HepG2 (cell line): ENCODE data around the gene ETFA. TPM values are rescaled to one million over a fixed set of nuclear protein-coding genes. Genes with fewer than 3 reads are reported as not detected.

Experiments used
- MTF2 ChIP-seq: sonication (generic); formaldehyde crosslinking; IDR thresholded peaks from 2 replicates; pipeline ENCODE4 v1.5.0; 2020; ENCODE audit warnings: missing genetic modification reagents, borderline replicate concordance
- MYNN ChIP-seq: sonication (generic); formaldehyde crosslinking; IDR thresholded peaks from 2 replicates; pipeline ENCODE4 v1.4.0; 2020; ENCODE audit warnings: mild to moderate bottlenecking, low read depth, missing genetic modification reagents
- NFKB2 ChIP-seq: sonication (generic); formaldehyde crosslinking; IDR thresholded peaks from 2 replicates; pipeline ENCODE4 v1.4.0; 2020; ENCODE audit warnings: missing genetic modification reagents, borderline replicate concordance
- NFRKB ChIP-seq: fragments of 450-650 bp; IDR thresholded peaks from 2 replicates; pipeline ENCODE4 v1.6.1; 2017
- ONECUT2 ChIP-seq: sonication (generic); formaldehyde crosslinking; IDR thresholded peaks from 2 replicates; pipeline ENCODE4 v1.4.0; 2020; ENCODE audit warnings: missing genetic modification reagents
- POGZ ChIP-seq: sonication (generic); formaldehyde crosslinking; IDR thresholded peaks from 2 replicates; pipeline ENCODE4 v1.4.0; 2020; ENCODE audit warnings: mild to moderate bottlenecking, missing genetic modification reagents
- POLR2AphosphoS2 ChIP-seq: IDR thresholded peaks from 2 replicates; pipeline ENCODE4 v1.6.1; 2011; ENCODE audit warnings: low read depth, low read length, improper control_type of control experiment
- POLR2G ChIP-seq: fragments of 200-400 bp; formaldehyde crosslinking; IDR thresholded peaks from 2 replicates; pipeline ENCODE4 v1.6.1; 2018; ENCODE audit warnings: mild to moderate bottlenecking, low read depth, low read length, moderate library complexity
- PPARG ChIP-seq: conservative IDR thresholded peaks from 2 replicates; pipeline ENCODE4 v1.6.1; 2016; ENCODE audit warnings: missing biosample characterization, missing genetic modification reagents
- XRCC5 ChIP-seq: fragments of 200-400 bp; formaldehyde crosslinking; optimal IDR thresholded peaks from 2 replicates; pipeline ENCODE3; 2017; ENCODE audit warnings: mild to moderate bottlenecking, low read length
- YEATS2 ChIP-seq: sonication (generic); formaldehyde crosslinking; IDR thresholded peaks from 2 replicates; pipeline ENCODE4 v1.4.0; 2020; ENCODE audit warnings: missing genetic modification reagents, borderline replicate concordance
- ZMYM4 ChIP-seq: sonication (generic); formaldehyde crosslinking; IDR thresholded peaks from 2 replicates; pipeline ENCODE4 v1.8.1; 2023; ENCODE audit warnings: mild to moderate bottlenecking, missing genetic modification reagents
- ZNF20 ChIP-seq: sonication (generic); formaldehyde crosslinking; IDR thresholded peaks from 2 replicates; pipeline ENCODE4 v1.4.0; 2020; ENCODE audit warnings: mild to moderate bottlenecking, moderate library complexity, missing genetic modification reagents
- ZNF335 ChIP-seq: sonication (generic); formaldehyde crosslinking; IDR thresholded peaks from 2 replicates; pipeline ENCODE4 v1.4.0; 2020; ENCODE audit warnings: missing genetic modification reagents
- ZNF431 ChIP-seq: sonication (generic); formaldehyde crosslinking; IDR thresholded peaks from 2 replicates; pipeline ENCODE4 v1.9.0; 2022; ENCODE audit warnings: missing genetic modification reagents, low read depth, mild to moderate bottlenecking, borderline replicate concordance
- ZNF496 ChIP-seq: sonication (generic); formaldehyde crosslinking; IDR thresholded peaks from 2 replicates; pipeline ENCODE4 v1.8.1; 2023; ENCODE audit warnings: mild to moderate bottlenecking, moderate library complexity, missing genetic modification reagents; ENCODE audit not compliant: insufficient replicate concordance
- ZNF574 ChIP-seq: sonication (generic); formaldehyde crosslinking; IDR thresholded peaks from 2 replicates; pipeline ENCODE4 v1.4.0; 2020; ENCODE audit warnings: missing genetic modification reagents
- ZNF577 ChIP-seq: sonication (generic); formaldehyde crosslinking; IDR thresholded peaks from 2 replicates; pipeline ENCODE4 v1.4.0; 2020; ENCODE audit warnings: mild to moderate bottlenecking, low read depth, missing genetic modification reagents, borderline replicate concordance
- polyA plus RNA-seq, 8 experiments: library from polyadenylated mRNA; depleted of rRNA in 3 of 8; stranded (reverse) in 7 of 8; unstranded in 1 of 8; fragments of >200 nt; fragmentation: Illumina TruSeq in 4 of 8; extraction: Trizol in 4 of 8; gene quantifications; 2 replicates each; pipeline versions ENCODE4 v1.2.1 to v1.2.3, GENCODE V29; 2011 to 2016; ENCODE audit warnings: low read depth in 4 of 8, missing spikeins in 1 of 8, mixed read lengths in 1 of 8; ENCODE audit not compliant: insufficient read depth in 1 of 8
- total RNA-seq, 5 experiments: library from RNA; depleted of rRNA; stranded (reverse); fragments of >200 nt; fragmentation: Illumina TruSeq; extraction: Trizol; gene quantifications; 2 replicates each; pipeline ENCODE4 v1.2.3, GENCODE V29; 2016; ENCODE audit warnings: low read depth in 1 of 5
- TF ChIP-seq, protein P1 (sequence below), 2 experiments: sonication (generic) in 1 of 2; formaldehyde crosslinking in 1 of 2; IDR thresholded peaks; 2 replicates each; pipeline versions ENCODE4 v1.4.0 to v1.6.1; 2018 to 2020; ENCODE audit warnings: missing genetic modification reagents in 2 of 2, borderline replicate concordance in 1 of 2, low read depth in 1 of 2, mild to moderate bottlenecking in 1 of 2, missing biosample characterization in 1 of 2
- TF ChIP-seq, protein P2 (sequence below): sonication (generic); formaldehyde crosslinking; IDR thresholded peaks from 2 replicates; pipeline ENCODE4 v1.4.0; 2020; ENCODE audit warnings: missing genetic modification reagents, borderline replicate concordance

Gene ETFA
- total and polyA plus RNA-seq, 2 of the 13 experiments (the other 11 are each of a cell fraction or from before 2014, with no cell fraction given): 291 to 396 TPM

DNA sequence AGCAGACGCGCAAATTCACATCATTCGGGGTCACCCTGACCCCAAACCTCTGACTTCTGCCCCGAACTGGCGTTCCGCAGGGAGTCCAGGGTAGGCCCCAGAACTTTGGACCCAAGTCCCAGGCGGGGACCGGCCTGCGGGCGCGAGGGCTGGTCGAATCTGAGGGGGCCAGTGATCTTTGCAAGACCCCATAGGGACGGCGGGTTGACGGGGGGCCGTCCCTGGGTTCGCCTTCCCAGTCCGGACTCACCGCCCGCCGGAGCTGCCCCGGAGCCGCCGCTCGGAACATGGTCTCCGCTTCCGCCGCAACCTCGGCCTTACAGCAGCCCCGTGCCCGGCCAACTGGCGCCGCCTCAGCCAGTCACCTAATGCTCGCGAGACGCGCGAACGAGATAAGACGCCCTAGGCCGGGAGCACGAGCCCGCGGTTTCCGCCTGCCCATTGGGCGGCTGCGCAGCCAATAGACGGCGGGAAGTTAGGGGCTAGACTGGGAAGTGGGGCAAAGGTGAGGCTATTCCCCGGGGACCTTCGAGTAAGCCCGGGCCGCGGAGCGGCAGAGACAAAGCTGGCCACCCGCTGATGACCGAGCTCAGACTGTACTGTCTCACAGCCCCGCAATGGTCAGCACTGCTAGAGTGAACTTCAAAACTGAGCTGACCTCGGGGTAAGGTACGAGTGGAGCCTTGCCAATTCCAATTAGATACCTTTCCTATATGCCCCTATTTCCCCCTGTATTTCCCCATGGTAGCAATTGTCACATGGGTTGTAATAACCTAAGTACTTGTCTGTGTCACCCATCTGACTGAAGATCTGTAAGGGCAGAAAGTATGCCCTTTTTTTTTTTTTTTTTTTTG is at the start of gene ETFA (continued):
- TF ChIP-seq MTF2 (CRISPR knock-in tag) (no peak), ZNF431 (CRISPR knock-in tag) (0 out of 2 replicates have a peak, but pooled peaks have one; percentile 50), ZNF335 (CRISPR knock-in tag) (peak; percentile 60), NFRKB (no peak), YEATS2 (peak; percentile 93), ZNF20 (peak; percentile 87; the same call in 1 of the 2 replicates), ZNF496 (CRISPR knock-in tag) (no peak), PPARG (CRISPR knock-in tag) (peak; percentile 100), ZNF577 (no peak), POGZ (peak; percentile 95), ZNF574 (CRISPR knock-in tag) (peak; percentile 72; the same call in 1 of the 2 replicates), POLR2G (peak; percentile 98), POLR2AphosphoS2 (peak; percentile 77; the same call in 1 of the 2 replicates), XRCC5 (peak; percentile 12), ONECUT2 (CRISPR knock-in tag) (0 out of 2 replicates have a peak, but pooled peaks have one; percentile 19), MYNN (CRISPR knock-in tag) (peak; percentile 67; the same call in 1 of the 2 replicates), ZMYM4 (CRISPR knock-in tag) (peak; percentile 99), NFKB2 (peak; percentile 91; the same call in 1 of the 2 replicates)
- TF ChIP-seq, protein P1, sequence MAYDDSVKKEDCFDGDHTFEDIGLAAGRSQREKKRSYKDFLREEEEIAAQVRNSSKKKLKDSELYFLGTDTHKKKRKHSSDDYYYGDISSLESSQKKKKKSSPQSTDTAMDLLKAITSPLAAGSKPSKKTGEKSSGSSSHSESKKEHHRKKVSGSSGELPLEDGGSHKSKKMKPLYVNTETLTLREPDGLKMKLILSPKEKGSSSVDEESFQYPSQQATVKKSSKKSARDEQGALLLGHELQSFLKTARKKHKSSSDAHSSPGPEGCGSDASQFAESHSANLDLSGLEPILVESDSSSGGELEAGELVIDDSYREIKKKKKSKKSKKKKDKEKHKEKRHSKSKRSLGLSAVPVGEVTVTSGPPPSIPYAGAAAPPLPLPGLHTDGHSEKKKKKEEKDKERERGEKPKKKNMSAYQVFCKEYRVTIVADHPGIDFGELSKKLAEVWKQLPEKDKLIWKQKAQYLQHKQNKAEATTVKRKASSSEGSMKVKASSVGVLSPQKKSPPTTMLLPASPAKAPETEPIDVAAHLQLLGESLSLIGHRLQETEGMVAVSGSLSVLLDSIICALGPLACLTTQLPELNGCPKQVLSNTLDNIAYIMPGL (CRISPR knock-in tag; IDR thresholded peaks at IDR 0.05; ENCODE audit: borderline replicate concordance in 1 of 2, low read depth in 1 of 2): peak; percentile 80 to 85; a peak in 3 of 4 replicates
- TF ChIP-seq, protein P2, sequence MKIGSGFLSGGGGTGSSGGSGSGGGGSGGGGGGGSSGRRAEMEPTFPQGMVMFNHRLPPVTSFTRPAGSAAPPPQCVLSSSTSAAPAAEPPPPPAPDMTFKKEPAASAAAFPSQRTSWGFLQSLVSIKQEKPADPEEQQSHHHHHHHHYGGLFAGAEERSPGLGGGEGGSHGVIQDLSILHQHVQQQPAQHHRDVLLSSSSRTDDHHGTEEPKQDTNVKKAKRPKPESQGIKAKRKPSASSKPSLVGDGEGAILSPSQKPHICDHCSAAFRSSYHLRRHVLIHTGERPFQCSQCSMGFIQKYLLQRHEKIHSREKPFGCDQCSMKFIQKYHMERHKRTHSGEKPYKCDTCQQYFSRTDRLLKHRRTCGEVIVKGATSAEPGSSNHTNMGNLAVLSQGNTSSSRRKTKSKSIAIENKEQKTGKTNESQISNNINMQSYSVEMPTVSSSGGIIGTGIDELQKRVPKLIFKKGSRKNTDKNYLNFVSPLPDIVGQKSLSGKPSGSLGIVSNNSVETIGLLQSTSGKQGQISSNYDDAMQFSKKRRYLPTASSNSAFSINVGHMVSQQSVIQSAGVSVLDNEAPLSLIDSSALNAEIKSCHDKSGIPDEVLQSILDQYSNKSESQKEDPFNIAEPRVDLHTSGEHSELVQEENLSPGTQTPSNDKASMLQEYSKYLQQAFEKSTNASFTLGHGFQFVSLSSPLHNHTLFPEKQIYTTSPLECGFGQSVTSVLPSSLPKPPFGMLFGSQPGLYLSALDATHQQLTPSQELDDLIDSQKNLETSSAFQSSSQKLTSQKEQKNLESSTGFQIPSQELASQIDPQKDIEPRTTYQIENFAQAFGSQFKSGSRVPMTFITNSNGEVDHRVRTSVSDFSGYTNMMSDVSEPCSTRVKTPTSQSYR (CRISPR knock-in tag): no peak
